Chondrocyte (in vitro differentiated cells): Measurements from ENCODE around the gene ACSBG1. TPM values are rescaled to one million over a fixed set of nuclear protein-coding genes. Genes with fewer than 3 reads are reported as not detected.
"Not testable (repeated sequence)": the region's sequence is repeated elsewhere in the genome, so short reads cannot be mapped to it uniquely, and the experiment has no call there.

Experiments
- DNase-seq: peaks from one replicate; pipeline ENCODE4 v3.0.0; 2021; ENCODE audit warnings: mixed read lengths, low spot score
- H3K27ac Mint-ChIP-seq: one replicate; pipeline ENCODE4 v1.8.0; 2021; ENCODE audit warnings: mild to moderate bottlenecking, moderate library complexity, mixed read lengths; ENCODE audit not compliant: unreplicated experiment
- H3K27me3 Mint-ChIP-seq: 2 replicates; pipeline ENCODE4 v1.8.0; 2021; ENCODE audit warnings: low read depth, mixed read lengths
- H3K36me3 Mint-ChIP-seq: 2 replicates; pipeline ENCODE4 v1.8.0; 2021; ENCODE audit warnings: low read depth, mixed read lengths
- H3K4me1 Mint-ChIP-seq: 2 replicates; pipeline ENCODE4 v1.8.0; 2021; ENCODE audit warnings: low read depth, mild to moderate bottlenecking, mixed read lengths
- H3K4me3 Mint-ChIP-seq: one replicate; pipeline ENCODE4 v1.8.0; 2021; ENCODE audit warnings: mild to moderate bottlenecking, moderate library complexity, mixed read lengths; ENCODE audit not compliant: unreplicated experiment
- H3K9me3 Mint-ChIP-seq: 2 replicates; pipeline ENCODE4 v1.8.0; 2021; ENCODE audit warnings: low read depth, mixed read lengths
- total RNA-seq: library from RNA; stranded (reverse); gene quantifications from 3 replicates; pipeline ENCODE4 v1.2.1, GENCODE V29; 2021
- TF ChIP-seq, protein P1 (sequence below): fragments of 200-600 bp; sonication (generic); IDR thresholded peaks from 2 replicates; pipeline ENCODE4 v1.5.0; 2021; ENCODE audit warnings: antibody characterized with exemption, mild to moderate bottlenecking, moderate library complexity

ACSBG1 gene
- total RNA-seq, 1 donor from 2014 or later = not detected

DNA sequence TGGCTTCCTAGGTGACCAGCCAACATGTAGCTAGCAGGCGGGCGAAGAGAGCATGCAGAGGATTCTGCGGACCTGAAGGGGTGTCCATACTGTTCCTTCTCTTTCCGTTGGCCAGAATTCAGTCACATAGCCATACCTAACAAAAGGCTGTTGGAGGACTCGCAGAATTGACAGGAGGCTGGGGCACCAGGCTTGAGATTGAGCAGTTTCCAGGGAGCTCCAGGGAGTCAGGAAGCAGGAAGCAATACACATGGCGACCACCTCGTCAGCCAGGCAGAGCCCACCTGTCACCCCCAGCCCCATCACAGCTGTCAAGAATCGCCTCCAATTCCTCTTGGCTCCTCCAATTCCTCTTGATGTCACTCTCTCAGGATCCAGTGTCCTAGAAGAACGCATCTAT, 16.8 kb upstream of the ACSBG1 start:
- Mint-ChIP-seq H3K36me3 (no peaks in the 10 kb centered on the region), H3K4me1 (no peaks in the 10 kb centered on the region)

DNA sequence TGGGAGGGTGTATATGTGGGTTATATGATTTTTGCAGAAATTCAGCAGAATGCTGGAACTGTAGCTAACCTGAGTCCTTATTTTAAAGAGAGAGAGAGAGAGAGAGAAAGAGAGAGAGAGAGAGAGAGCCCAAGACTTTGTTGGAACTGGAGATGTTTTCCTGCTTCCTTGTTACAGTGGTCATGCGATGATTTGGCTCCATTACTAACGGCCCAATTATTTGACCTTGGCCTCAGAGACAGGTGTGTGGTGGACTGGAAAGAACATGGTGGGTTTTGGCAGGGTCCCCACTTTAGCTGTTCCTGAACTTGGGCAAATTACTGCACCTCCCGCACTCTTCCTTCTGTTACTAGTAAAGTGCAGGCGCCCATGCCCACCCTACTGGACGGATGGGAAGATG, 14.8 kb upstream of the ACSBG1 start:
- Mint-ChIP-seq H3K27me3 (peaks cover 4% of the 10 kb centered on the region), H3K36me3 (no peaks in the 10 kb centered on the region), H3K4me3 (no peak overlapping the region), H3K27ac (no peak overlapping the region), H3K9me3 (no peaks in the 10 kb centered on the region), H3K4me1 (no peaks in the 10 kb centered on the region)
- TF ChIP-seq, protein P1, sequence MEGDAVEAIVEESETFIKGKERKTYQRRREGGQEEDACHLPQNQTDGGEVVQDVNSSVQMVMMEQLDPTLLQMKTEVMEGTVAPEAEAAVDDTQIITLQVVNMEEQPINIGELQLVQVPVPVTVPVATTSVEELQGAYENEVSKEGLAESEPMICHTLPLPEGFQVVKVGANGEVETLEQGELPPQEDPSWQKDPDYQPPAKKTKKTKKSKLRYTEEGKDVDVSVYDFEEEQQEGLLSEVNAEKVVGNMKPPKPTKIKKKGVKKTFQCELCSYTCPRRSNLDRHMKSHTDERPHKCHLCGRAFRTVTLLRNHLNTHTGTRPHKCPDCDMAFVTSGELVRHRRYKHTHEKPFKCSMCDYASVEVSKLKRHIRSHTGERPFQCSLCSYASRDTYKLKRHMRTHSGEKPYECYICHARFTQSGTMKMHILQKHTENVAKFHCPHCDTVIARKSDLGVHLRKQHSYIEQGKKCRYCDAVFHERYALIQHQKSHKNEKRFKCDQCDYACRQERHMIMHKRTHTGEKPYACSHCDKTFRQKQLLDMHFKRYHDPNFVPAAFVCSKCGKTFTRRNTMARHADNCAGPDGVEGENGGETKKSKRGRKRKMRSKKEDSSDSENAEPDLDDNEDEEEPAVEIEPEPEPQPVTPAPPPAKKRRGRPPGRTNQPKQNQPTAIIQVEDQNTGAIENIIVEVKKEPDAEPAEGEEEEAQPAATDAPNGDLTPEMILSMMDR = no peak
- no peak for DNase-seq

More for the DNA sequence above, 16.8 kb upstream of the ACSBG1 start:
- TF ChIP-seq, protein P1 = no peak
- Mint-ChIP-seq H3K27ac (no peak overlapping the region), H3K4me3 (no peak overlapping the region), H3K9me3 (no peaks in the 10 kb centered on the region), H3K27me3 (peaks cover 2% of the 10 kb centered on the region)
- DNase-seq = no peak

DNA sequence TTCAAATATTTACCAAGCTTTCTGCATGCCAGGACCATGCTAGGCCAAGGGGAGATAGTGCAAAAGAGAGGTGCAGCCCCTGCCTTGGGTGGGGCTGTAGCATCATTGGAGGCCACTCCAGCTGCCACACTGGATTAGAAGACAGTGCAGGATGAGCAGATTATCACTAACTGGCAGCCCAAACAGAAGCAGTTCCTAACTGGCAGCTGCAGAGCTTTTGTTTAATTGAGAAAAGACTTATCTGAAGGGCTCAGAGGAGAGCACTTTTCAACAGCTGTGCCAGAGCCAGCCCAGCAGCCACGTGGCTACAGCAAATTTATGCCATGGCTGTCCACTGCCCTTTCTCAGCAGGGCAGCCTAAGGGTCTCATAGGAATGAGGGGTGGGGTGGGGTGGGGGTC, 13.5 kb upstream of the ACSBG1 start:
- H3K36me3 Mint-ChIP-seq = no peaks in the 10 kb centered on the region
- TF ChIP-seq, protein P1 = no peak
- H3K4me3 Mint-ChIP-seq = no peak overlapping the region
- H3K27ac Mint-ChIP-seq = no peak overlapping the region
- DNase-seq = no peak
- H3K9me3 Mint-ChIP-seq = no peaks in the 10 kb centered on the region
- H3K27me3 Mint-ChIP-seq = peaks cover 4% of the 10 kb centered on the region
- no peaks in the 10 kb centered on the region for H3K4me1 Mint-ChIP-seq

- not testable (repeated sequence) for H3K27me3 Mint-ChIP-seq, H3K9me3 Mint-ChIP-seq, H3K36me3 Mint-ChIP-seq, H3K4me1 Mint-ChIP-seq, H3K27ac Mint-ChIP-seq, H3K4me3 Mint-ChIP-seq, DNase-seq
These were observed 11.7 kb upstream of the ACSBG1 start for GRCh38 chr15:78245976-78246620.

DNA sequence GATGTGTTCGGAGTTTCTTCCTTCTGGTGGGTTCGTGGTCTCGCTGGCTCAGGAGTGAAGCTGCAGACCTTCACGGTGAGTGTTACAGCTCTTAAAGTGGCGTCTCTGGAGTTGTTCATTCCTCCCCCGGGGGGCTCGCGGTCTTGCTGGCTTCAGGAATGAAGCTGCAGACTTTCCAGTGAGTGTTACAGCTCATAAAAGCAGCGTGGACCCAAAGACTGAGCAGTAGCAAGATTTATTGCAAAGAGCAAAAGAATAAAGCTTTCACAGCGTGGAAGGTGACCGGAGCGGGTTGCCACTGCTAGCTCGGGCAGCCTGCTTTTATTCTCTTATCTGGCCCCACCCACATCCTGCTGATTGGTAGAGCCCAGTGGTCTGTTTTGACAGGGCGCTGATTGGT, 11.0 kb upstream of the ACSBG1 start:
- not testable (repeated sequence) for H3K27ac Mint-ChIP-seq, H3K9me3 Mint-ChIP-seq, H3K4me3 Mint-ChIP-seq, H3K4me1 Mint-ChIP-seq, H3K27me3 Mint-ChIP-seq, H3K36me3 Mint-ChIP-seq, DNase-seq

GRCh38 chr15:78244893-78245292, 10.5 kb upstream of the ACSBG1 start:
- Mint-ChIP-seq H3K4me1 (peaks cover 3% of the 10 kb centered on the region), H3K4me3 (no peak overlapping the region), H3K36me3 (no peaks in the 10 kb centered on the region), H3K9me3 (no peaks in the 10 kb centered on the region), H3K27me3 (peaks cover 2% of the 10 kb centered on the region), H3K27ac (no peak overlapping the region)
- TF ChIP-seq, protein P1 = no peak
- no peak for DNase-seq
